ENCODE data around the gene GPR3.
A peak's percentile ranks its signal among the peaks of the same experiment; 100 is the strongest.

The GPR3 gene

DNA sequence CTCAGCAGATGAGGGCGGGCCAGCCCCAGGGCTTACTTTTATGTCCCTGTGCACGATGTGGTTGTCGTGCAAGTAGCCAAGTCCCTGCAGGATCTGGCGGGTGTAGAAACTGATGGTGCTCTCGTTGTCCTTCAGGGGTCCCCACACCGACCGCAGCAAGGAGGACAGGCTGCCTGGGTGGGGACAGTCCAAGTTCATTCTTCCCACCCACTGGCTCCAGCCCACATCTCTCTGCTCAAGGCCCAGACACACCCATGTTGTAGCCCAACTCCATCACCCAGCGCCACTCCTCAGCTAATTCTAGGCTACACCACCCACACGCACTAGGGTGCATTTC lies 32.6 kb upstream of the GPR3 start:
- no peak for DNase-seq

GRCh38 chr1:27360159-27361043 lies 32.0 kb upstream of the GPR3 start:
- no peak for DNase-seq

GRCh38 chr1:27361044-27361402 lies 31.4 kb upstream of the GPR3 start:
- DNase-seq = no peak

DNA sequence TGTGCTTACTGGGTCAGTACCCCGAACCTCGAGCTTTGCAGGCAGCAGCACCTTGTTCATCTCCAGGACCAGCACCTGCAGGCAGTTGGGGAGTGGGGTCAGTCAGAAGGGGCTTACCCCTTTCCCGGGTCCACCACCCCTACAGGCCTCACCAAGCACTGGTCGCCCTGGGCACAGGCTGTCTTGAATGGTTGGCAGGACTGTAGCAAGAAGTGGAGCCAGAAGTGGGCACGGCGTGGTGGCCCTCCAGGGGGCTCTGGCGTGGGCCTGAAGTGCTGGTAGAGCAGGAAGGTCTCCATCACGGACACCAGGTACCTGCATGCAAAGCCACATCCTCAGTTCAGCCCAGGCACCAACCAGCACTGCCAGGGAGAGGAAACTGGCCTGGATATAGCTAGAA lies 30.9 kb upstream of the GPR3 start:
- no peak for DNase-seq

GRCh38 chr1:27363766-27364695 lies 28.4 kb upstream of the GPR3 start:
- DNase-seq = no peak

GRCh38 chr1:27364696-27365371 lies 27.6 kb upstream of the GPR3 start:
- DNase-seq = no peak

DNA sequence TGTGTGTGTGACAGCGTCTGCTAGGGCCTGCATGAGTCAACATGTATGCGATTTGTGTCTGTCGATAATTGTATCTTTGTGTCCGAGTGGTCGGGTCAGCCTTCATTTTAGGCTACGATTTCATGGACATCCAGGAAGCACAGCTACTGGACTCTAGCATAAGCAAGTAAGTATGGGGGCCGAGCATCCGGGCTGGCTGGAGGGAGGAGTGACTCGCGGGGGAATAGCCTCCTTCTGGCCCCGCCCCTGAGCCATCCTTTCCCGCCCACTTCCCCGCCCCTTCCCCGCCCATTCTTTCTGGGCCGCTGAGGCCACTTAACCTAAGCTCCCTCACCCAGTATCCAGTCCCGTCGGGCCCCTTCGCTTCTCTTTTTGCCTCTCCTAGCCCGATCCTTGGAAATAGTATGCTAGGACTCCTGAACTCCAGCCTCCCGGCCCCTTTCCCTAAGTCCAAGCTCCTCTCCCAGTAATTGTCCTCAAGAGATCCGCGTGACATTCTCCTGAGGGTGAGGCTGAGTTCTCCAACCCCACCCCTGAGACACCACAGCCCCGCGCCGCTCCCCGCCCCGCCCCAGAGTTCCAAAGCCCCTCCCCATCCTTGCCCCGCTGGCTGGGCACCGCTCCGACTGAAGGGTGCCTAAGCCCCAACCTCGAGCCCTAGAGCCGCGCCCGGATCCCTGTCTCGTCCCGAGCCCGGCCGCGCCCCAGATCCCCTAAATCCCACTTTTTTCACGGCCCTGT lies 26.9 kb upstream of the GPR3 start:
- DNase-seq = peak; percentile 58

- peak; percentile 57 for DNase-seq
Measured at GRCh38 chr1:27366113-27366410, 26.4 kb upstream of the GPR3 start.

- DNase-seq = peak; percentile 81
Measured at GRCh38 chr1:27366411-27367159, 25.8 kb upstream of the GPR3 start, which contains the start of gene MAP3K6. Gene MAP3K6 (minus strand): TSS chr1:27366961. CDS start chr1:27366597, 364 bp downstream.

DNA sequence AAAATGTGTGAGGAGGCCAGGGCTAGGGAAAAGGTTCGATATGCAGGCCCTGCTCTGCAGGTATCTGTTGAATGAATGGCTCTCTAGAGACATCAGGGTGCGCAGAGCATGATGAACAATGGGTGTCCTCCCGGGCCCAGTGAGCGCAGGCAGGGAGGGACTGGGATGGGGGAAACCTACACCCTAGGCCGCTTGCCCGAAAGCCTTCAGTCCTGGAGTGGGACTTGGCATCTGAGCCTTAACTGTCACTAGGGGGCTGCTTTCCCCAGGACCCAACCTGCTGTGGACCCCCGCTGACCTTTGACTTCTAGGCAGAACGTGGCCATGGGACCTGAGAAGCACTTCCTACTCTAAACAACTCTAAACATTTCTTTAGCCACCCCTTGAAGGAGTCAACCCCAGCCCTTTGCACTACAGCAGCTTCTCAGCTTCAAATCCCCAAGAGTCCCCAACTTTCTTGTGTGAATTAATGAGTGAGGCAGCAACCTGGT lies 25.2 kb upstream of the GPR3 start:
- no peak for DNase-seq

DNA sequence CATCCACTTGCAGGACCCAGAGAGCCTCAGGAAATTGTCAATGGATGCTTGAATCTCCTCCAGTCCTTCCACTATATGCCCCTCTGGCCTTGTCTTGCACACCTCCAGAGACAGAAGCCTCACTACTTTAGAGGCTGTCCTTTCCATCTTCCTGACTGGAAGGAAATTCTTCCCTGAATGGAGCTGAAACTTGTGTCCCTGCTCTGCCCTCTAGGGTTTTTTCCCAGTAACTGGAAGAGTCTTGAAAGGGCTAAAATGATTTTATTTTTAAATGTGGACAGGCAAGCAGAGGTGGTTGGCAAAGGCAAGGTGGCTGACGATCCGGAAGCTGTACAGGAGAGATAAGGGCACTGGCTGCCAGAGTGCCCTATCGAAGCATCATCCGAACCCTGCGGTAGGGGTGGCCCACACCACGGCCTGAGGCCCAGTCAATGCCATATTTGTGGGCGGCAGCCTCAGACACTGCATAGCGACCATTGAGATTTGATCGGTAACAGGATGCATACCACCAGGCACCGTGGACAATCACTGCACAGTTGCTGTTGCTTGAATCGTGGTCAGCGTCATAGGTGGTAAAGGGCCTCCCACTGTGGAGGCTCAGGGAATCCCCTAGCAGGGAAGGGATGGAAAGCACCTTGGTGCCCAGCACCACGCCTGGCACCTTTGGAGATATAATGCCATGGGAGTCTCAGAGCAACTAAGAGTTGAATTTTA lies 23.4 kb upstream of the GPR3 start:
- no peak for DNase-seq

DNA sequence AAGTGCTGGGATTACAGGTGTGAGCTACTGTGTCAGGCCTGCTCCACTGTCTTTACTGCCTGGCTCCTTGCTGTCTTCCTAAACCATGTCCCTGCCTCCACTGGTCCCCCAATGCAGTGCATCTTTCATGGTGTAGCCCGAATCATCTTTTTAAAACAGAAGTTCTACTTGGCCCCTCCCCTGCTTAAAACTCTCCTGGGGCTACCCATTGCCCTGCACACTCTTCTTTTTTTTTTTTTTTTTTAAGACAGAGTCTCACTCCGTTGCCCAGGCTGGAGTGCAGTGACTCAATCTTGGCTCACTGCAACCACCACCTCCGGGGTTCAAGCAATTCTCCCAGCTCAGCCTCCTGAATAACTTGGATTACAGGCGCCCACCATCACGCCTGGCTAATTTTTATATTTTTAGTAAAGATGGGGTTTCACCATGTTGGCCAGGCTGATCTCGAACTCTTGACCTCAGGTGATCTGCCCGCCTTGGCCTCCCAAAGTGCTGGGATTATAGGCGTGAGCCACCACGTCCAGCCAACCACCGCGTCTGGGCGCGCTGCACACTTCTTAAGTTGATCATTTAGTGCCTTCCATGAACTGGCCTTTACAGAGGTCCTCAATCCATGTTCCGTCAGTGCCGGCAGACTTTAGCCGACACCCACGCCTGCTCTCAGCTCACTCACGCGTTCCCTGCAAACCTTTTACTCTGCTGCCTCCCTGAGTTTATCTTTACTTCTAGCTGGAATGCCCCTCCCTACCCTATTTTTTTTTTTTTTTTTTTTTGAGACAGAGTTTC lies 20.2 kb upstream of the GPR3 start:
- DNase-seq = no peak

GRCh38 chr1:27372808-27373690 lies 19.4 kb upstream of the GPR3 start:
- no peak for DNase-seq

GRCh38 chr1:27374362-27375086 lies 17.9 kb upstream of the GPR3 start, which contains the start of gene FCN3:
Gene FCN3 (minus strand): TSS chr1:27374824. CDS start chr1:27374818, 6 bp downstream.
- no peak for DNase-seq

DNA sequence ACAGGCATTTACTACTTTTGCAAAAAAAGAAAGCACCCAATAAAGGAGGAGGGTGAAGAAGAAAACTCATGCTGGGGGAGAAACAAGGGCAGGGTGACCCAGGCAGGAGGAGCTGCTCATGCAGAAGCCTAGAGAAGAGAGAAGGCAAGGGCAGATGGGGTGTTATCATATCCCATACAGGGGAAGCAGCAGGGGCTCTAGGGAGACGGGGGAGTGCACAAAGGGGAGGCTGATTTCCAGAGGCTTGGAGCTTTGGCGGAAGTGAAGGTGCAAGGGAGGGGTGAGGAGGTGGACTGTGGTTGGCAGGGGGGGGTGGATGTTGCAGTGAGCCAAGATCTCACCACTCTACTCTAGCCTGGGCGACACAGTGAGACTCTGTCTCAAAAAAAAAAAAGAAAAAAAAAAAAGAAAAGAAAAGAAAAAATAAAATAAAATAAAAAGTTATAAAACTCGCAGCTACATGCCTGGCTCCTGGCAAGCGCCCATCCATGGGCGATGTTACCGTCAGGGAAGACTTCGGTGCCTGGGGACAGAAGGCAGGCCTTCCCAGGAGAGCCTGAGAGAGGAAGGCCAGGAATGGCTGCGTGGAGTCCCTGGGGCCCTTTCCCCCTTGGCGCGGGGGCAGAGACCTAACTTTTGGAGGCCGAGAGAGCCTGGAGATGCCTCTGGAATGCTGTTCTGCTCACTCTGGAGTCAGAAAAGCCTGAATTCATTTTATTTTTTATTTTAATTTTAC lies 14.5 kb upstream of the GPR3 start:
- DNase-seq = no peak

GRCh38 chr1:27379564-27380122 lies 12.8 kb upstream of the GPR3 start:
- DNase-seq = no peak

GRCh38 chr1:27380224-27380623 lies 12.2 kb upstream of the GPR3 start:
- no peak for DNase-seq
